Measurements from ENCODE around the gene ZXDC. TPM values are rescaled to one million over a fixed set of nuclear protein-coding genes. Genes with fewer than 3 reads are reported as not detected.
A peak's percentile ranks its signal among the peaks of the same experiment; 100 is the strongest.

Gene ZXDC
- 18.3 TPM for polyA plus RNA-seq (2013, experiment 1 of 4)
- 20.6 TPM for polyA plus RNA-seq (2013, experiment 2 of 4)
- 16.1 TPM for polyA plus RNA-seq (2013, experiment 3 of 4)
- polyA plus RNA-seq (2013, experiment 4 of 4) = 18.6 TPM

GRCh38 chr3:126475413-126476114 is at the start of gene ZXDC:
ZXDC (minus strand) TSS chr3:126475891; CDS start chr3:126475865, 26 bp downstream.
- Histone ChIP-seq H3K36me3 (ENCODE audit: control insufficient read depth, insufficient read depth, low read length) (peaks cover 9% of the 10 kb centered on the region), H3K4me3 (ENCODE audit: insufficient read depth, low read depth, low read length) (peak within 1 kb of the TSS; percentile 79), H3K27me3 (ENCODE audit: control insufficient read depth, insufficient read depth, low read length, poor library complexity, severe bottlenecking) (no peaks in the 10 kb centered on the region), H3K27ac (ENCODE audit: insufficient read depth, low read depth, low read length, poor library complexity, severe bottlenecking) (peak within 1 kb of the TSS; percentile 74), H3K4me1 (ENCODE audit: control insufficient read depth, insufficient read depth, low read length) (peaks cover 12% of the 10 kb centered on the region), H3K9me3 (ENCODE audit: control insufficient read depth, low read length) (no peaks in the 10 kb centered on the region)
- 0% methylated on average over 112 of the region's 112 CpGs for WGBS, 2 experiments

- peaks cover 36% of the 10 kb centered on the region for H3K27me3 ChIP-seq (ENCODE audit: control insufficient read depth, insufficient read depth, low read length, poor library complexity, severe bottlenecking)
- no peak overlapping the region for H3K4me3 ChIP-seq (ENCODE audit: insufficient read depth, low read depth, low read length)
- peaks cover 9% of the 10 kb centered on the region for H3K4me1 ChIP-seq (ENCODE audit: control insufficient read depth, insufficient read depth, low read length)
- no peak overlapping the region for H3K27ac ChIP-seq (ENCODE audit: insufficient read depth, low read depth, low read length, poor library complexity, severe bottlenecking)
- 85% methylated on average over 12 of the region's 12 CpGs for WGBS, 2 experiments
- no peaks in the 10 kb centered on the region for H3K9me3 ChIP-seq (ENCODE audit: control insufficient read depth, low read length)
- H3K36me3 ChIP-seq (ENCODE audit: control insufficient read depth, insufficient read depth, low read length) = no peaks in the 10 kb centered on the region
Observed at GRCh38 chr3:126525091-126525852, 49.6 kb upstream of the ZXDC start.

- H3K27me3 ChIP-seq (ENCODE audit: control insufficient read depth, insufficient read depth, low read length, poor library complexity, severe bottlenecking) = peaks cover 36% of the 10 kb centered on the region
- H3K4me3 ChIP-seq (ENCODE audit: insufficient read depth, low read depth, low read length) = peak overlapping the region; percentile 42
- H3K4me1 ChIP-seq (ENCODE audit: control insufficient read depth, insufficient read depth, low read length) = peaks cover 9% of the 10 kb centered on the region
- H3K9me3 ChIP-seq (ENCODE audit: control insufficient read depth, low read length) = no peaks in the 10 kb centered on the region
- no peaks in the 10 kb centered on the region for H3K36me3 ChIP-seq (ENCODE audit: control insufficient read depth, insufficient read depth, low read length)
- WGBS, 2 experiments = 15 to 17% methylated on average over 31 of the region's 31 CpGs
- no peak overlapping the region for H3K27ac ChIP-seq (ENCODE audit: insufficient read depth, low read depth, low read length, poor library complexity, severe bottlenecking)
Observed at GRCh38 chr3:126524429-126524988, 48.8 kb upstream of the ZXDC start.

- 6 to 7% methylated on average over 56 of the region's 56 CpGs for whole genome bisulfite sequencing, 2 experiments
- Histone ChIP-seq H3K4me3 (ENCODE audit: insufficient read depth, low read depth, low read length) (peak within 1 kb of the TSS; percentile 42), H3K27me3 (ENCODE audit: control insufficient read depth, insufficient read depth, low read length, poor library complexity, severe bottlenecking) (peaks cover 36% of the 10 kb centered on the region)
Observed at GRCh38 chr3:126523745-126524428, 48.2 kb upstream of the ZXDC start, which contains the start of gene CHST13. CHST13 (plus strand) TSS chr3:126524155; CDS start chr3:126524333, 178 bp downstream.

GRCh38 chr3:126522363-126522788 is 46.7 kb upstream of the ZXDC start:
- peaks cover 20% of the 10 kb centered on the region for H3K4me1 ChIP-seq (ENCODE audit: control insufficient read depth, insufficient read depth, low read length)
- 5 to 6% methylated on average over 6 of the region's 6 CpGs for WGBS, 2 experiments

More at GRCh38 chr3:126523745-126524428, 48.2 kb upstream of the ZXDC start, which contains the start of gene CHST13:
- H3K36me3 ChIP-seq (ENCODE audit: control insufficient read depth, insufficient read depth, low read length) = no peaks in the 10 kb centered on the region
- H3K9me3 ChIP-seq (ENCODE audit: control insufficient read depth, low read length) = no peaks in the 10 kb centered on the region
- no peak within 1 kb of the TSS for H3K27ac ChIP-seq (ENCODE audit: insufficient read depth, low read depth, low read length, poor library complexity, severe bottlenecking)
- peaks cover 14% of the 10 kb centered on the region for H3K4me1 ChIP-seq (ENCODE audit: control insufficient read depth, insufficient read depth, low read length)

GRCh38 chr3:126521122-126521891 is 45.6 kb upstream of the ZXDC start:
- WGBS, 2 experiments = 92 to 94% methylated on average over 11 of the region's 11 CpGs

More at GRCh38 chr3:126522363-126522788, 46.7 kb upstream of the ZXDC start:
- no peak overlapping the region for H3K27ac ChIP-seq (ENCODE audit: insufficient read depth, low read depth, low read length, poor library complexity, severe bottlenecking)
- no peak overlapping the region for H3K4me3 ChIP-seq (ENCODE audit: insufficient read depth, low read depth, low read length)
- H3K9me3 ChIP-seq (ENCODE audit: control insufficient read depth, low read length) = no peaks in the 10 kb centered on the region
- H3K27me3 ChIP-seq (ENCODE audit: control insufficient read depth, insufficient read depth, low read length, poor library complexity, severe bottlenecking) = peaks cover 36% of the 10 kb centered on the region
- H3K36me3 ChIP-seq (ENCODE audit: control insufficient read depth, insufficient read depth, low read length) = no peaks in the 10 kb centered on the region

GRCh38 chr3:126519506-126520455 is 44.1 kb upstream of the ZXDC start:
- Histone ChIP-seq H3K27me3 (ENCODE audit: control insufficient read depth, insufficient read depth, low read length, poor library complexity, severe bottlenecking) (peaks cover 26% of the 10 kb centered on the region), H3K4me3 (ENCODE audit: insufficient read depth, low read depth, low read length) (no peak overlapping the region), H3K9me3 (ENCODE audit: control insufficient read depth, low read length) (no peaks in the 10 kb centered on the region), H3K27ac (ENCODE audit: insufficient read depth, low read depth, low read length, poor library complexity, severe bottlenecking) (no peak overlapping the region), H3K4me1 (ENCODE audit: control insufficient read depth, insufficient read depth, low read length) (peaks cover 19% of the 10 kb centered on the region), H3K36me3 (ENCODE audit: control insufficient read depth, insufficient read depth, low read length) (no peaks in the 10 kb centered on the region)
- 93% methylated on average over 10 of the region's 10 CpGs for WGBS, 2 experiments

More at GRCh38 chr3:126521122-126521891, 45.6 kb upstream of the ZXDC start:
- Histone ChIP-seq H3K9me3 (ENCODE audit: control insufficient read depth, low read length) (no peaks in the 10 kb centered on the region), H3K4me3 (ENCODE audit: insufficient read depth, low read depth, low read length) (no peak overlapping the region), H3K4me1 (ENCODE audit: control insufficient read depth, insufficient read depth, low read length) (peaks cover 17% of the 10 kb centered on the region), H3K27ac (ENCODE audit: insufficient read depth, low read depth, low read length, poor library complexity, severe bottlenecking) (no peak overlapping the region), H3K27me3 (ENCODE audit: control insufficient read depth, insufficient read depth, low read length, poor library complexity, severe bottlenecking) (peaks cover 36% of the 10 kb centered on the region), H3K36me3 (ENCODE audit: control insufficient read depth, insufficient read depth, low read length) (no peaks in the 10 kb centered on the region)

GRCh38 chr3:126518779-126519177 is 43.1 kb upstream of the ZXDC start:
- 46 to 55% methylated on average over 4 of the region's 4 CpGs for WGBS, 2 experiments
- Histone ChIP-seq H3K9me3 (ENCODE audit: control insufficient read depth, low read length) (no peaks in the 10 kb centered on the region), H3K36me3 (ENCODE audit: control insufficient read depth, insufficient read depth, low read length) (no peaks in the 10 kb centered on the region), H3K4me3 (ENCODE audit: insufficient read depth, low read depth, low read length) (no peak overlapping the region), H3K27ac (ENCODE audit: insufficient read depth, low read depth, low read length, poor library complexity, severe bottlenecking) (peak overlapping the region; percentile 16), H3K4me1 (ENCODE audit: control insufficient read depth, insufficient read depth, low read length) (peaks cover 17% of the 10 kb centered on the region), H3K27me3 (ENCODE audit: control insufficient read depth, insufficient read depth, low read length, poor library complexity, severe bottlenecking) (peaks cover 16% of the 10 kb centered on the region)

Measured in ectodermal cell (in vitro differentiated cells).